SJCRH30 (cell line): Measurements from ENCODE around the gene RBKS. TPM values are rescaled to one million over a fixed set of nuclear protein-coding genes. Genes with fewer than 3 reads are reported as not detected.
"Not testable (repeated sequence)": the region's sequence is repeated elsewhere in the genome, so short reads cannot be mapped to it uniquely, and the experiment has no call there.

Experiments used
- DNase-seq, 2 experiments: peaks; one replicate each; pipeline ENCODE4 v3.0.0-alpha.2; 2015 to 2020
- H3K27ac ChIP-seq: fragments of 250-450 bp; sonication (Bioruptor Pico); 2 replicates; pipeline ENCODE4 v1.5.1; 2020; ENCODE audit warnings: mild to moderate bottlenecking, moderate library complexity
- H3K27me3 ChIP-seq: fragments of 250-450 bp; sonication (Bioruptor Pico); 2 replicates; pipeline ENCODE4 v1.5.1; 2020; ENCODE audit warnings: mild to moderate bottlenecking, moderate library complexity
- H3K36me3 ChIP-seq: fragments of 250-450 bp; sonication (Bioruptor Pico); 2 replicates; pipeline ENCODE4 v1.5.1; 2020; ENCODE audit warnings: mild to moderate bottlenecking, moderate library complexity
- H3K4me1 ChIP-seq: fragments of 250-450 bp; sonication (Bioruptor Pico); 2 replicates; pipeline ENCODE4 v1.5.1; 2020; ENCODE audit warnings: mild to moderate bottlenecking, moderate library complexity
- H3K4me3 ChIP-seq: fragments of 250-450 bp; sonication (Bioruptor Pico); 2 replicates; pipeline ENCODE4 v1.5.1; 2020; ENCODE audit warnings: mild to moderate bottlenecking, moderate library complexity
- H3K9me3 ChIP-seq: fragments of 250-450 bp; sonication (Bioruptor Pico); replicated peaks from 2 replicates; pipeline ENCODE4 v1.5.1; 2020; ENCODE audit warnings: mild to moderate bottlenecking, moderate library complexity
- total RNA-seq: library from RNA; depleted of rRNA; stranded (reverse); fragments of >200 nt; shearing (Covaris generic); gene quantifications from 2 replicates; pipeline ENCODE4 v1.2.3, GENCODE V29; 2014

The RBKS gene
- total RNA-seq, 1 experiment from 2014 or later = 0.20 TPM

DNA sequence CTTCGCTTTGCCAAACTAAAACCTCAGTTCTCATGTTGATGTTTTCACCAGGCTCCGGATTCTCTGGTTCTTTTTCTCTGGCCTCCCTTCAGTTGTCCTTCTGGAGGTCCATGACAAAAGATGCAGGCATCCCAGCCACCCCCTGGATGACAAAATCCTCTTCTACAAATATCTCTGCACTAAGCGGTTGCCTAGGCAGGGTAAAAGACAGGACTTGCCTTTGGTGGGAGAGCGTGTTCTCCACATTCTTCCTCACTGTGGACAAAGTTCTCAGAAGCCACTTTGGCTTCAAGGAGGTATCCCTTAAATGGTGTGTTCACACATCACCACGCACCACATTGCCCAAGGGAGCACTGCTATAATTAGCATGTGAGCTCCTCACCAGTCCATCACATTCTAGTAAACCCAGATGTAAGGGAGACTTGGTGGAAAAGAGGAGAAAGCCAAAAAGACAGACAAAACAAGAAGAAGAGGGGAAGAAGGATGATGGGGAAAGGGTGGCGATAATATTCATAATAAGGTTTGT is 142.3 kb downstream of the RBKS start:
- H3K27ac ChIP-seq = no peak overlapping the region
- H3K36me3 ChIP-seq = no peaks in the 10 kb centered on the region
- no peak for DNase-seq
- peaks cover 3% of the 10 kb centered on the region; the same call in 1 of the 2 replicates for H3K4me1 ChIP-seq
- H3K27me3 ChIP-seq = no peaks in the 10 kb centered on the region
- H3K9me3 ChIP-seq = peaks cover 8% of the 10 kb centered on the region
- H3K4me3 ChIP-seq = no peak overlapping the region

DNA sequence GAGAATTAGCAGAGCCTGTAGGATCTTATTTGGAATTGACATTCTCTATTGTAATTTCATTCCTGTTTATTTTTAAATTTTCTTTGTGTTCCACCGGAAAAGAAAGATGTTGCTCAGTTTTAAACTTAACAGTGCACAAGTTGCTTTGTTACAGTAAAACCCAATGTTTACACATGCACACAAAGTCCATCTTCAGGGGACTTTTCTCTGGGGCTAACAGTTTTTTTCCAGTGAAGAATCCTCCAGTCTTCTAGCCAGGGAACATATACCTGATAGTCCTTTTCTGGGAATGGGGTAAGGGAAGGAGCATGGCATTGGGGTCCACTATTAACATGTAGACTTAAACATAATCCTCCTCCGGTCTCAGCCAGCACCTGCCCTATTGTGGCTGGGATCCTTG is 143.9 kb downstream of the RBKS start:
- no peak for DNase-seq
- Histone ChIP-seq H3K36me3 (no peaks in the 10 kb centered on the region), H3K4me3 (no peak overlapping the region), H3K27me3 (no peaks in the 10 kb centered on the region), H3K9me3 (peaks cover 8% of the 10 kb centered on the region), H3K4me1 (no peaks in the 10 kb centered on the region), H3K27ac (no peak overlapping the region)

DNA sequence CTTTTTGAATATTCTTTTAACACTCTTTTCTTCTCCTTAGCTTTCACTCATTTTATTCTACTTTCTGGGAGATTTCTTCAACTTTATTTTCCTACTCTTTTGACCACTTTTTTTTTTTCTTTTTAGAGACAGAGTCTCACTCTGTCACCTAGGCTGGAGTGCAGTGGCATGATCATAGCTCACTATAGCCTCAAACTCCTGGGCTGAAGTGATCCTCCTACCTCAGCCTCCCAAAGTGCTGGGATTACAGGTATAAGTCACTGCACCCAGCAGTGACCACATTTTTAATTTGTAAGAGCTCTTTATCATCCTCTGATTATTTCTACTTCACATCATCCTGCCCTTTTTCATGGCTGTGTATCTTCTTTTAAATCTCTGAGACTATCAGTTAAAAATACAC is 144.7 kb downstream of the RBKS start:
- not testable (repeated sequence) for H3K36me3 ChIP-seq, H3K4me1 ChIP-seq, DNase-seq, H3K4me3 ChIP-seq, H3K27ac ChIP-seq, H3K27me3 ChIP-seq
- H3K9me3 ChIP-seq = peaks cover 10% of the 10 kb centered on the region

DNA sequence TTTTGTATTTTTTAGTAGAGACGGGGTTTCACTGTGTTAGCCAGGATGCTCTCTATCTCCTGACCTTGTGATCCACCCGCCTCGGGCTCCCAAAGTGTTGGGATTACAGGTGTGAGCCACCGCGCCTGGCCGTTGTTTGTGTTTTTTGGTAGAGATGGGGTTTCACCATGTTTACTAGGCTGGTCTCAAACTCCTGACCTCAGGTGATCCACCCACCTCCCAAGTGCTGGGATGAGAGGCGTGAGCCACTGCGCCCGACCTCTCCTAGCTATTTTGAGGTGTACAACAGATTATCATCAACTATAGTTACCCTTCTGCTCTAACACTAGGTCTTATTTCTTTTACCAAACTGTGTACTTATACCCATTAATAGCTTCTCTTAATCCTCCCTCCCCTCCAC is 147.6 kb downstream of the RBKS start:
- H3K4me3 ChIP-seq = no peak overlapping the region
- H3K4me1 ChIP-seq = no peaks in the 10 kb centered on the region
- no peak overlapping the region for H3K27ac ChIP-seq
- peaks cover 9% of the 10 kb centered on the region for H3K9me3 ChIP-seq
- H3K27me3 ChIP-seq = no peaks in the 10 kb centered on the region
- DNase-seq = no peak
- H3K36me3 ChIP-seq = no peaks in the 10 kb centered on the region

DNA sequence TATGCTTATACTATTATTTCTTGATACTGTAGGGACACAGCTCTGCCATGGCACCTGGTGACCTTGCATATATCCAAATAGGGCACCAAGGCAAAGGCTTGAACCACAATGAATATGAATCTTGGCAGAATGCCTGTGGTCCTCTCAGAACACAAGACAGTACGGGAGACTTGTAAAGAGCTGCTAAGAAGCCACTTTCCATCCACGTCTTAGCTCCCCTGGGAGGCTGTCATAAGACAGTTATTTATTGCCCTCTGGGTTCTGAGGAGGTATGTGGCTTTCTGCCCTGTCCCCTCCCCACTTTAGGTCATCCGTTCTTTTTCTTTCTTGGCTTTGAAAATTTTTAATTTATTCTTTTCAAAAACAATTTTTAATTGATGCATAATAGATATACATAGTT is 148.5 kb downstream of the RBKS start:
- no peak overlapping the region for H3K4me3 ChIP-seq
- H3K36me3 ChIP-seq = no peaks in the 10 kb centered on the region
- peaks cover 7% of the 10 kb centered on the region; the same call in 1 of the 2 replicates for H3K9me3 ChIP-seq
- DNase-seq = no peak
- no peak overlapping the region for H3K27ac ChIP-seq
- no peaks in the 10 kb centered on the region for H3K4me1 ChIP-seq
- no peaks in the 10 kb centered on the region for H3K27me3 ChIP-seq

DNA sequence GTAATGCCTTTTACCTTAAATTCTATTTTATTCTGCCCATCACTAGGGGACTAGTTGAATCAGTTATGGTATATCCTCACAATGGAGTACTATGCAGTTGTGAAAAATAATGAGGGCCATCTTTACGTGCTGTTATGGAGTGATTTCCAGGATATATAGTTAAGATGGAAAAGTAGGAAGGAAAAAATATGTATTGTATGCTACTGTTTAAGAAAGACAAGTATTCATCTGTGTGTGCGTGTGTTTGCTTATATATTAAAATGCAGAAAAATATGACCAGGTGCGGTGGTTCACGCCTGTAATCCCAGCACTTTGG is 151.2 kb downstream of the RBKS start:
- DNase-seq = no peak
- Histone ChIP-seq H3K36me3 (no peaks in the 10 kb centered on the region), H3K27me3 (no peaks in the 10 kb centered on the region), H3K27ac (no peak overlapping the region), H3K4me1 (no peaks in the 10 kb centered on the region), H3K9me3 (peaks cover 7% of the 10 kb centered on the region; the same call in 1 of the 2 replicates), H3K4me3 (no peak overlapping the region)

DNA sequence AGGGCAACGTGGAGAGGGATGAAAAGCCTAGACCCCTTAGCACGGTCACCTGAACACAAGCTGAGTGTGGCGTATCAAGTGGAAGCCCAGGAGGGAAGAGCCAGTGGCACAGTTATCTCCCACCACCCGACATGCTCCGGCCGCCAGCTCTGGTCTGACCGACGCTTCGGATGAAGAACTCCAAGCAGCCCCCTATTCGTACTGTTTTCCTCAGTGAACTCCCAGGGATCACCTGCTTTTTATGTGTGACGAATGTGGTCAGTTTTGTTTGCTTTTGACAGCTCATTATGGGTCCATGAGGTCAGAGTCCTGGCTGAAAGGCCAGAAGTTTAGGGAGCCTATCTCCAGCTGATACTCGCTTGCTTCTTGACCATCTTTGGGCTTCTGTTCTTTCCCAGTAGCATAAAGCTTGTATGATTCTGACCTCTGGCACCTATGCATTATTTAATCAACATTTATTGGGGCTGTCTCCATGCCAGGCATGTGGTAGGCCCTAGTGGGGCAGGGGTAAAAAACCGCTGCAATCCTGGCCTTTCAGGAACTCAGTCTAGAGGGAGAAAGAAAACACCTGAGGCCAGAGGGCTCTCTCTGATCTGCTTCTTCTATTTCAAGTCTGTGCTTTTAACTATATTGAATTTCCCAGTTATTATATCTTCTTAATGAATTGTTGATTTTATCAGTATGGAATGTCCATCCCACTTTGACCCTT is 151.7 kb downstream of the RBKS start:
- Histone ChIP-seq H3K27ac (no peak overlapping the region), H3K9me3 (peaks cover 7% of the 10 kb centered on the region; the same call in 1 of the 2 replicates), H3K36me3 (no peaks in the 10 kb centered on the region), H3K27me3 (no peaks in the 10 kb centered on the region), H3K4me3 (no peak overlapping the region), H3K4me1 (no peaks in the 10 kb centered on the region)
- no peak for DNase-seq

DNA sequence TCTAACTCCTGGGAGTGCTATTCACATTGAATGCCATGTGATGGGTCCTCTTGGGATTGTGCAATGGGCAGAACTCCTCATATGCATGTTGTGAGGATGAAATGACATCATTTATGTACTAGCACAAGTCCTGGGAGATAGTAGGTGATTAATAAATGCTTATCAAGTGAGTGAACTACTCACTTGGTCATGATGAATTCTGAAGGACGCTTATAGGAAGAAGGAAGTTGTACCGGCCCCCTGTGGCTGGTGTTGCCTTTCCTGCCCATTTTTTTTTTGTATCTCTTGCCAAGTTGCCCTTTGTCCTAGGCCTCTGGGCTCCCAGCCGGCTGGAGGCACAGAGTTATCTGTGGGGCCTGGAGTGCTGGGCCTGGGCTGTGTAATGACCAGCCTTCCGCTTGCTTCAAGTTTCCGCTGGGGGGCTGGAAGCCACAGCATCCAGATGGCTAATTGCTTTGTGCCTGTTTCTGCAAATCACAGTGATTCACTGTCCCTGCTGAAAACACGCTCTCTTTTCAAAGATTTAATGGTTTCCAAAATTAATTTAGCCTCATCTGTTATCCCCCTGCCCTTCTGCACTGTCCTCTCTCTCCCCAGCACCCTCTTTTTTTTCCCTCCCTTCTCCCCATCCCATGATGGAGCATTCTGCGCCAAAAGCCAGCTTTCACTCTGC is 152.4 kb downstream of the RBKS start:
- no peak for DNase-seq

DNA sequence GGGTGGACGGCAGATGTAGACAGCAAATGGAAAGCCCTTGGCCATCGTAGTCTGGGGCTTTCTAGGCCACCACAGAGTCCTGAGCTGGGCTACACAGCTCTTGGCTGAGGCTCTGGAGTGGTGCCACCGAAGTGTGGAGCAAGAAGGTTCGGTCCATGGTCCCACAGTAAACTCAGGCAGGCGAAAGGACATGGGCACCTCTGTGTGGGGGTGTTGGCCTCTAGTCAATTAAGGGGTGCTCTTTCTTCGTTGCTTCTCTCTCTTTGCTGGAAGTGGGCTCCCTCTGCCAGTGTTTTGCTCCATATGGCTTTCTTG is 153.3 kb downstream of the RBKS start:
- no peaks in the 10 kb centered on the region for H3K4me1 ChIP-seq

More for the DNA sequence above, 152.4 kb downstream of the RBKS start:
- H3K27ac ChIP-seq = no peak overlapping the region
- no peak overlapping the region for H3K4me3 ChIP-seq
- H3K36me3 ChIP-seq = no peaks in the 10 kb centered on the region
- no peaks in the 10 kb centered on the region for H3K4me1 ChIP-seq
- peaks cover 7% of the 10 kb centered on the region; the same call in 1 of the 2 replicates for H3K9me3 ChIP-seq
- no peaks in the 10 kb centered on the region for H3K27me3 ChIP-seq

DNA sequence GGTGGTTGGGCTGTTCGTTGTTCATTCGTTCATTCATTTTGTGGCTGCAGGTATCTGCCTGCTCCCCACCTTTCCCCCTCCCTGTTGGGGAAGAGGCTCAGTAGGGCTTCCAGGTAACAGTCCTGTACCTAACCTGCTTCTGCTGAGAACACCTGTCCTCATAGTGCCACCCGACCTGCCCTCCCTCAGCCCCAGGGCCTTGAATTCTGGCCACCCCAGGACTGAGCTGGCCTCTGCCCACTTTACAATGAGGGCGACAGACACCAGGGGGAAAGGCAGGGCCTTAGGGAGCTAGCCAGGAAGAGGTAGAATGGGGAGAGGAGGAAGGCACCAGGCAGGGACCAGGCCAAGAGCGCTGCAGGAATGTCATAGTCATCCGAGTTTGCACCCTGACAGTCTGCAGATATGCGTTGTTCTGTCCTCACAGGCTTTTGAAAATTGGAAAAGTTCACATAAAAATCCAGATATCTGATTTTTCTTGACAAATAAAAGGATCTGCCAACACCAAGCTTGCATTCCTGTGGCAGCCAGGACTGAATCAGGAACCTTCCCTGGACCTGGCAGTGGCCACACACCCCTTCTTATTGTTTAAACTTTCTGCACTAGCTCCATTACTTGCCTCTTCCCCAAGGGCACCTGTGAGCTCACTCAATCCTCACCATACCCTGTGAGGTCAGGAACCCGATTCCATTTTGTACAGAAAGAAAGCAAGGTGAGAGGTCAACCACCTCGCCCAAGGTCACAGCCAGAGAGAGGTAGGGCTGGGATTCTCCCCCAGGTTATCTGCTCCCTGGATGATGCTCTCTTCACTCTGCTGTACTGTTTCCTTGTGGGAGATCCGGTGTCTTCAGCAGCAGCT is 153.9 kb downstream of the RBKS start:
- Histone ChIP-seq H3K4me1 (no peaks in the 10 kb centered on the region), H3K9me3 (peaks cover 7% of the 10 kb centered on the region; the same call in 1 of the 2 replicates), H3K27me3 (no peaks in the 10 kb centered on the region), H3K36me3 (no peaks in the 10 kb centered on the region), H3K27ac (no peak overlapping the region), H3K4me3 (no peak overlapping the region)
- DNase-seq = no peak

More for the DNA sequence above, 153.3 kb downstream of the RBKS start:
- peaks cover 7% of the 10 kb centered on the region; the same call in 1 of the 2 replicates for H3K9me3 ChIP-seq
- H3K4me3 ChIP-seq = no peak overlapping the region
- DNase-seq = no peak
- no peaks in the 10 kb centered on the region for H3K27me3 ChIP-seq
- H3K27ac ChIP-seq = no peak overlapping the region
- H3K36me3 ChIP-seq = no peaks in the 10 kb centered on the region

DNA sequence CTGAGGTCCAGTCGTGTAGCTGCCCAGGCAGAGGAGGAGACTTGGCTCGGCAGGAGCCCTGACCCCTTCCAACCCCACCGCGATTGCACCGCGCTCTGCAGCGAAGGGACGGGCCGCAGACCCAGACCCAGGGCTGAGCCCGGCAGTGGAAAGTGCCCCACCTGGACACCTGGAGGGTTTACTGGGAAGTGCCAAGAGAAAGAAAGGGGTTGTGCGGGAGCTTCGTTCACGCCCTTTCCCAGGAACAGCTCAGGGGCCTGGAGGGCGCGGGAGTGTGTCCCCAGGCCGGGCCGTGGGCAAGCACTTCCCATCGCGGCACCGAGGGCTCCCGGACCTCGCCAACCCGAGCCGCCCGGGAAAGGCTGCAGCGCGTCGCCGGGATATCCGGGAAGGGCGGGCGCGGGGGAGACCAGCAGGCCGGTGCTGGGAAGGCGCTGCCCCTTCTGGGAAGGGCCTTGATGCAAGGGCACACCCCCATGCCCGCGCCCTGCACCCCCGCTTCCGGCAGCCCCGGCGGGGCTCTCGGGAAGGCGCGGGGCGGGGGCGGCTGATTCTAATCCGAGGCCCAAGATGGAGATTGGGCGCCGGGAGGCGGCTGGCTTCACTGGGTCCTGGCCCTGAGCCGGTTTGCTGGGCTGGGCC is 154.8 kb downstream of the RBKS start:
- no peaks in the 10 kb centered on the region for H3K36me3 ChIP-seq
- 0 out of 2 replicates have a peak, but pooled peaks cover 4% of the 10 kb centered on the region for H3K9me3 ChIP-seq
- peaks cover 2% of the 10 kb centered on the region; the same call in 1 of the 2 replicates for H3K4me1 ChIP-seq
- no peak overlapping the region for H3K27ac ChIP-seq
- DNase-seq = no peak
- no peak overlapping the region for H3K4me3 ChIP-seq
- H3K27me3 ChIP-seq = no peaks in the 10 kb centered on the region; the same call in 1 of the 2 replicates

DNA sequence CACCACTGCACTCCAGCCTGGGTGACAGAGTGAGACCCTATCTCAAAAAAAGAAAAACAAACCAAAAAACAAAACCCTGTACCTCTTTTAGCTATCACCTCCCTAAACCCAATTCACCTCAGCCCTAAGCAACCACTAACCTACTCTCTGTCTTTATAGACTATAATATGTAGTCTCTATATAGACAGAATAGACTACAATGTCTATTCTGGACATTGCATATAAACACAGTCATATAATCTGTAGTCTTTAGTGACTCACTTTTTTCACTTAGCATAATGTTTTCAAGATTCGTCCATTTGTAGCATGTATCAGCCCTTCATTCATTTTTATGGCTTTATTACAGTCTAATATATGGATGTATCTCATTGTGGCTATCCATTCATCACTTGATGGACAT is 155.9 kb downstream of the RBKS start:
- Histone ChIP-seq H3K9me3 (0 out of 2 replicates have a peak, but pooled peaks cover 4% of the 10 kb centered on the region), H3K4me3 (no peak overlapping the region), H3K27ac (no peak overlapping the region), H3K36me3 (no peaks in the 10 kb centered on the region), H3K4me1 (peaks cover 2% of the 10 kb centered on the region; the same call in 1 of the 2 replicates), H3K27me3 (no peaks in the 10 kb centered on the region; the same call in 1 of the 2 replicates)
- no peak for DNase-seq
